GM12878 (cell line): ENCODE data around the gene SLC26A11. TPM values are rescaled to one million over a fixed set of nuclear protein-coding genes. Genes with fewer than 3 reads are reported as not detected.

Experiments used
- ATAC-seq: fragments of 200-7000 bp; cut with Tn5 transposase; 3 replicates; pipeline ENCODE4 v1.9.1; 2020; ENCODE audit warnings: mild to moderate bottlenecking, moderate library complexity
- BruUV-seq: library from RNA; stranded (reverse); fragments of 400-500 nt; replicated peaks from 2 replicates; lab custom pipeline; 2021; lab: Mats Ljungman, UMichigan
- CTCF ChIA-PET: fragments of 300-600 bp; sonication (Branson Sonifier 250); formaldehyde crosslinking; extraction: SDS; loops from one replicate; lab custom pipeline; 2021; ENCODE audit warnings: inconsistent platforms; lab: Yijun Ruan, JAX
- POLR2A ChIA-PET: fragments of 350-600 bp; formaldehyde crosslinking; extraction: SDS; loops from one replicate; lab custom pipeline; 2021; ENCODE audit warnings: inconsistent platforms; lab: Charles Lee
- RAD21 ChIA-PET: fragments of 300-600 bp; sonication (Branson Sonifier 250); formaldehyde crosslinking; loops from one replicate; lab custom pipeline; 2023; ENCODE audit warnings: antibody characterized with exemption; ENCODE audit not compliant: unreplicated experiment; lab: Charles Lee
- SMC1A ChIA-PET: fragments of 300-600 bp; sonication (Branson Sonifier 250); formaldehyde crosslinking; loops from one replicate; lab custom pipeline; 2023; ENCODE audit not compliant: unreplicated experiment, uncharacterized antibody; lab: Charles Lee
- DNase-seq: peaks from one replicate; pipeline ENCODE4 v3.0.0-alpha.2; 2011; ENCODE audit warnings: low read depth, low spot score
- FAIRE-seq: peaks from 3 replicates; lab custom pipeline; 2011; peaks lifted over from hg19 to GRCh38; lab: Jason Lieb, UNC
- H2AFZ ChIP-seq: 2 replicates; pipeline ENCODE4 v1.6.0; 2011; ENCODE audit warnings: low read depth, low read length, control low read depth; ENCODE audit not compliant: control insufficient read depth
- H3K27ac ChIP-seq: 2 replicates; pipeline ENCODE4 v1.5.1; 2011; ENCODE audit warnings: control low read depth; ENCODE audit not compliant: control insufficient read depth, insufficient read depth
- H3K27me3 ChIP-seq, 2 experiments: replicated peaks in 1 of 2; 2 replicates each; pipeline versions ENCODE4 v1.6.0 to v1.6.1; 2011; ENCODE audit warnings: low read length in 1 of 2; ENCODE audit not compliant: control insufficient read depth in 2 of 2, insufficient read depth in 2 of 2
- H3K36me3 ChIP-seq, 2 experiments: 2 replicates each; pipeline ENCODE4 v1.5.1; 2011; ENCODE audit warnings: low read length in 1 of 2; ENCODE audit not compliant: control insufficient read depth in 2 of 2, insufficient read depth in 2 of 2
- H3K4me1 ChIP-seq: 2 replicates; pipeline ENCODE4 v1.6.1; 2011; ENCODE audit warnings: mild to moderate bottlenecking, low read length, moderate library complexity, mixed read lengths; ENCODE audit not compliant: control insufficient read depth, insufficient read depth
- H3K4me2 ChIP-seq: 2 replicates; pipeline ENCODE4 v1.6.0; 2011; ENCODE audit warnings: control low read depth; ENCODE audit not compliant: control insufficient read depth, insufficient read depth
- H3K4me3 ChIP-seq: fragments of 200-600 bp; sonication (generic); 2 replicates; pipeline ENCODE4 v1.5.1; 2016
- H3K79me2 ChIP-seq: 2 replicates; pipeline ENCODE4 v1.6.0; 2011; ENCODE audit warnings: low read length; ENCODE audit not compliant: control insufficient read depth, insufficient read depth
- H3K9ac ChIP-seq: 2 replicates; pipeline ENCODE4 v1.8.0; 2011; ENCODE audit warnings: low read length, control low read depth, mixed read lengths; ENCODE audit not compliant: control insufficient read depth, insufficient read depth
- H3K9me3 ChIP-seq: replicated peaks from 3 replicates; pipeline ENCODE4 v1.5.1; 2011; ENCODE audit warnings: mild to moderate bottlenecking, low read length; ENCODE audit not compliant: control insufficient read depth, insufficient read depth
- H4K20me1 ChIP-seq: 2 replicates; pipeline ENCODE4 v1.6.0; 2011; ENCODE audit not compliant: control insufficient read depth, insufficient read depth
- ASH2L ChIP-seq: fragments of 300-600, 200-600 bp; sonication (generic); IDR thresholded peaks from 2 replicates; pipeline ENCODE4 v1.6.1; 2017; ENCODE audit warnings: low read depth, mild to moderate bottlenecking, borderline replicate concordance
- KAT2A ChIP-seq: conservative IDR thresholded peaks from 2 replicates; pipeline ENCODE4 v1.6.1; 2011; ENCODE audit warnings: low read depth, low read length; ENCODE audit not compliant: control insufficient read depth
- NRF1 ChIP-seq: conservative IDR thresholded peaks from 2 replicates; pipeline ENCODE4 v1.6.1; 2011; ENCODE audit warnings: mild to moderate bottlenecking, low read depth, low read length, improper control_type of control experiment
- STAT3 ChIP-seq: IDR thresholded peaks from 2 replicates; pipeline ENCODE4 v1.6.1; 2011; ENCODE audit warnings: low read depth, low read length, improper control_type of control experiment
- SUZ12 ChIP-seq: fragments of 200-600 bp; sonication (generic); IDR thresholded peaks from one replicate; pipeline ENCODE4 v1.6.1; 2018; ENCODE audit warnings: antibody characterized with exemption, mild to moderate bottlenecking; ENCODE audit not compliant: unreplicated experiment
- WGBS: methylation state at CpG from one replicate; pipeline ENCODE4 v1.1.6; 2016; ENCODE audit warnings: low lambda C conversion rate; ENCODE audit not compliant: insufficient replicate concordance, insufficient coverage; ENCODE audit errors: missing lambda C conversion rate; 5-methylcytosine and 5-hydroxymethylcytosine counted together
- in situ Hi-C: fragments of 300-500 bp; cut with MboI; formaldehyde crosslinking; loops from 9 replicates; pipeline ENCODE4 v1.14.3; 2018; ENCODE audit warnings: mixed read lengths
- intact Hi-C: fragments of 100-400 bp; cut with micrococcal nuclease; formaldehyde crosslinking; loops from one replicate; pipeline ENCODE4 v1.14.2; 2022; ENCODE audit not compliant: unreplicated experiment
- polyA plus RNA-seq, 11 experiments: library from polyadenylated mRNA; depleted of rRNA in 4 of 11; unstranded in 6 of 11; stranded (reverse) in 5 of 11; fragments of >200 nt; fragmentation: Nextera tagmentation in 4 of 11; fragmentation: Illumina TruSeq in 1 of 11; extraction: Ambion mirVana in 4 of 11; extraction: Trizol in 1 of 11; gene quantifications; 1 replicate in 1 of 11; 2 replicates in 10 of 11; pipeline versions ENCODE4 v1.2.1 to v1.2.3, GENCODE V29; 2011 to 2016; ENCODE audit warnings: inconsistent platforms in 2 of 11, missing spikeins in 2 of 11, low read depth in 1 of 11
- total RNA-seq, 4 experiments: library from RNA; depleted of rRNA in 3 of 4; stranded (reverse); fragments of >200 nt in 3 of 4; fragmentation: Illumina TruSeq in 1 of 4; extraction: Trizol in 1 of 4; gene quantifications; 2 replicates each; pipeline versions ENCODE4 v1.2.1 to v1.2.3, GENCODE V29; 2013 to 2021
- TF ChIP-seq, protein P1 (sequence below): fragments of 150-350 bp; IDR thresholded peaks from 2 replicates; pipeline ENCODE4 v1.6.1; 2016; ENCODE audit warnings: low read depth, low read length
- TF ChIP-seq, protein P2 (sequence below): fragments of 450-650 bp; formaldehyde crosslinking; IDR thresholded peaks from 2 replicates; pipeline ENCODE4 v1.4.0; 2022; ENCODE audit warnings: mild to moderate bottlenecking, moderate library complexity
- TF ChIP-seq, protein P3 (sequence below): IDR thresholded peaks from 2 replicates; pipeline ENCODE4 v1.6.1; 2012; ENCODE audit warnings: low read depth, low read length, improper control_type of control experiment
- TF ChIP-seq, protein P4 (sequence below): IDR thresholded peaks from 2 replicates; pipeline ENCODE4 v1.6.1; 2012; ENCODE audit warnings: low read depth, low read length, improper control_type of control experiment
- TF ChIP-seq, protein P5 (sequence below), 3 experiments: IDR thresholded peaks in 2 of 3; conservative IDR thresholded peaks in 1 of 3; 2 replicates each; pipeline ENCODE4 v1.5.1; 2011; ENCODE audit warnings: low read depth in 3 of 3, low read length in 3 of 3, mild to moderate bottlenecking in 3 of 3, control low read depth in 2 of 3, moderate library complexity in 2 of 3, inconsistent platforms in 1 of 3, mixed read lengths in 1 of 3; ENCODE audit not compliant: control insufficient read depth in 2 of 3, insufficient read depth in 1 of 3; ENCODE audit errors: extremely low read depth in 1 of 3
- TF ChIP-seq, protein P6 (sequence below): fragments of 450-650 bp; IDR thresholded peaks from 2 replicates; pipeline ENCODE4 v1.6.1; 2017; ENCODE audit warnings: low read depth, mild to moderate bottlenecking, moderate library complexity

The SLC26A11 gene
- total and polyA plus RNA-seq, 10 of the 15 experiments (the other 5 are each of a cell fraction or from before 2014, with no cell fraction given): 0.05 to 4.1 (median 1.2) TPM; not detected in 1

DNA sequence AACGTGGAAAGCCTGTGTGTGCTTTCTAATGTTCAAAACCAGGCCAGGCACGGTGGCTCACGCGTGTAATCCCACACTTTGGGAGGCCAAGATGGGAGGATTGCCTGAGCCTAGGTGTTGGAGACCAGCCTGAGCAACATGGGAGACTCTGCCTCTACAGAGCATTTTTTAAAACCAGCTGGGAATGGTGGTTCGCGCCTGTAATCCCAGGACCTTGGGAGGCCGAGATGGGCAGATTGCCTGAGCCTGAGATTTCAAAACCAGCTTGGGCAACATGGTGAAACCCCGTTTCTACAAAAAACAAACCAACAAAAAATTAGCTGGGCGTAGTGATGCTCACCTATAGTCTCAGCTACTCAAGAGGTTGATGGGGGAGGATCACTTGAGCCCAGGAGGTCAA is 66.8 kb downstream of the SLC26A11 start:
- ChIA-PET RAD21 (interaction anchor here (0.6 kb wide), 1 partner anchor 22 kb away, joined by 4 read pairs; no protein-coding TSS in a partner anchor), POLR2A (no interaction called here), SMC1A (no interaction called here), CTCF (interaction anchor here (0.5 kb wide), 1 partner anchor 431 kb away, joined by 3 read pairs; no protein-coding TSS in a partner anchor)
- 94% methylated on average over 9 of the region's 9 CpGs for WGBS
- Histone ChIP-seq H2AFZ (no peak overlapping the region), H4K20me1 (0 out of 2 replicates have a peak, but pooled peaks cover 2% of the 10 kb centered on the region), H3K27ac (no peak overlapping the region), H3K79me2 (no peaks in the 10 kb centered on the region; the same call in none of the 2 replicates), H3K4me1 (no peaks in the 10 kb centered on the region), H3K36me3 (peaks cover 9 to 41% of the 10 kb centered on the region in 2 experiments; a peak in 3 of 4 replicates), H3K9ac (no peak overlapping the region), H3K27me3 (no peaks in the 10 kb centered on the region), H3K4me2 (no peak overlapping the region), H3K4me3 (no peak overlapping the region), H3K9me3 (no peaks in the 10 kb centered on the region)
- BruUV-seq: no TSS peak
- FAIRE-seq (no peak), ATAC-seq (no peak), DNase-seq (no peak)
- intact Hi-C loops (no loop called here), in situ Hi-C loops (no loop called here)
- no peak for TF ChIP-seq NRF1
- TF ChIP-seq, protein P1, sequence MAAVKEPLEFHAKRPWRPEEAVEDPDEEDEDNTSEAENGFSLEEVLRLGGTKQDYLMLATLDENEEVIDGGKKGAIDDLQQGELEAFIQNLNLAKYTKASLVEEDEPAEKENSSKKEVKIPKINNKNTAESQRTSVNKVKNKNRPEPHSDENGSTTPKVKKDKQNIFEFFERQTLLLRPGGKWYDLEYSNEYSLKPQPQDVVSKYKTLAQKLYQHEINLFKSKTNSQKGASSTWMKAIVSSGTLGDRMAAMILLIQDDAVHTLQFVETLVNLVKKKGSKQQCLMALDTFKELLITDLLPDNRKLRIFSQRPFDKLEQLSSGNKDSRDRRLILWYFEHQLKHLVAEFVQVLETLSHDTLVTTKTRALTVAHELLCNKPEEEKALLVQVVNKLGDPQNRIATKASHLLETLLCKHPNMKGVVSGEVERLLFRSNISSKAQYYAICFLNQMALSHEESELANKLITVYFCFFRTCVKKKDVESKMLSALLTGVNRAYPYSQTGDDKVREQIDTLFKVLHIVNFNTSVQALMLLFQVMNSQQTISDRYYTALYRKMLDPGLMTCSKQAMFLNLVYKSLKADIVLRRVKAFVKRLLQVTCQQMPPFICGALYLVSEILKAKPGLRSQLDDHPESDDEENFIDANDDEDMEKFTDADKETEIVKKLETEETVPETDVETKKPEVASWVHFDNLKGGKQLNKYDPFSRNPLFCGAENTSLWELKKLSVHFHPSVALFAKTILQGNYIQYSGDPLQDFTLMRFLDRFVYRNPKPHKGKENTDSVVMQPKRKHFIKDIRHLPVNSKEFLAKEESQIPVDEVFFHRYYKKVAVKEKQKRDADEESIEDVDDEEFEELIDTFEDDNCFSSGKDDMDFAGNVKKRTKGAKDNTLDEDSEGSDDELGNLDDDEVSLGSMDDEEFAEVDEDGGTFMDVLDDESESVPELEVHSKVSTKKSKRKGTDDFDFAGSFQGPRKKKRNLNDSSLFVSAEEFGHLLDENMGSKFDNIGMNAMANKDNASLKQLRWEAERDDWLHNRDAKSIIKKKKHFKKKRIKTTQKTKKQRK: no peak
- TF ChIP-seq, protein P2, sequence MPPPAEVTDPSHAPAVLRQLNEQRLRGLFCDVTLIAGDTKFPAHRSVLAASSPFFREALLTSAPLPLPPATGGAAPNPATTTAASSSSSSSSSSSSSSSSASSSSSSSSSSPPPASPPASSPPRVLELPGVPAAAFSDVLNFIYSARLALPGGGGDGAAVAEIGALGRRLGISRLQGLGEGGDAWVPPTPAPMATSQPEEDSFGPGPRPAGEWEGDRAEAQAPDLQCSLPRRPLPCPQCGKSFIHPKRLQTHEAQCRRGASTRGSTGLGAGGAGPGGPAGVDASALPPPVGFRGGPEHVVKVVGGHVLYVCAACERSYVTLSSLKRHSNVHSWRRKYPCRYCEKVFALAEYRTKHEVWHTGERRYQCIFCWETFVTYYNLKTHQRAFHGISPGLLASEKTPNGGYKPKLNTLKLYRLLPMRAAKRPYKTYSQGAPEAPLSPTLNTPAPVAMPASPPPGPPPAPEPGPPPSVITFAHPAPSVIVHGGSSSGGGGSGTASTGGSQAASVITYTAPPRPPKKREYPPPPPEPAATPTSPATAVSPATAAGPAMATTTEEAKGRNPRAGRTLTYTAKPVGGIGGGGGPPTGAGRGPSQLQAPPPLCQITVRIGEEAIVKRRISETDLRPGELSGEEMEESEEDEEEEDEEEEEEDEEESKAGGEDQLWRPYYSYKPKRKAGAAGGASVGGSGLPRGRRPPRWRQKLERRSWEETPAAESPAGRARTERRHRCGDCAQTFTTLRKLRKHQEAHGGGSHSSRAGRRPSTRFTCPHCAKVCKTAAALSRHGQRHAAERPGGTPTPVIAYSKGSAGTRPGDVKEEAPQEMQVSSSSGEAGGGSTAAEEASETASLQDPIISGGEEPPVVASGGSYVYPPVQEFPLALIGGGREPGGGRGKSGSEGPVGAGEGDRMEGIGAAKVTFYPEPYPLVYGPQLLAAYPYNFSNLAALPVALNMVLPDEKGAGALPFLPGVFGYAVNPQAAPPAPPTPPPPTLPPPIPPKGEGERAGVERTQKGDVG (CRISPR knock-in tag): no peak
- TF ChIP-seq, protein P3, sequence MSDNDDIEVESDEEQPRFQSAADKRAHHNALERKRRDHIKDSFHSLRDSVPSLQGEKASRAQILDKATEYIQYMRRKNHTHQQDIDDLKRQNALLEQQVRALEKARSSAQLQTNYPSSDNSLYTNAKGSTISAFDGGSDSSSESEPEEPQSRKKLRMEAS: no peak
- TF ChIP-seq ASH2L: no peak
- TF ChIP-seq, protein P4, sequence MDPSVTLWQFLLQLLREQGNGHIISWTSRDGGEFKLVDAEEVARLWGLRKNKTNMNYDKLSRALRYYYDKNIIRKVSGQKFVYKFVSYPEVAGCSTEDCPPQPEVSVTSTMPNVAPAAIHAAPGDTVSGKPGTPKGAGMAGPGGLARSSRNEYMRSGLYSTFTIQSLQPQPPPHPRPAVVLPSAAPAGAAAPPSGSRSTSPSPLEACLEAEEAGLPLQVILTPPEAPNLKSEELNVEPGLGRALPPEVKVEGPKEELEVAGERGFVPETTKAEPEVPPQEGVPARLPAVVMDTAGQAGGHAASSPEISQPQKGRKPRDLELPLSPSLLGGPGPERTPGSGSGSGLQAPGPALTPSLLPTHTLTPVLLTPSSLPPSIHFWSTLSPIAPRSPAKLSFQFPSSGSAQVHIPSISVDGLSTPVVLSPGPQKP: no peak
- TF ChIP-seq, protein P5, sequence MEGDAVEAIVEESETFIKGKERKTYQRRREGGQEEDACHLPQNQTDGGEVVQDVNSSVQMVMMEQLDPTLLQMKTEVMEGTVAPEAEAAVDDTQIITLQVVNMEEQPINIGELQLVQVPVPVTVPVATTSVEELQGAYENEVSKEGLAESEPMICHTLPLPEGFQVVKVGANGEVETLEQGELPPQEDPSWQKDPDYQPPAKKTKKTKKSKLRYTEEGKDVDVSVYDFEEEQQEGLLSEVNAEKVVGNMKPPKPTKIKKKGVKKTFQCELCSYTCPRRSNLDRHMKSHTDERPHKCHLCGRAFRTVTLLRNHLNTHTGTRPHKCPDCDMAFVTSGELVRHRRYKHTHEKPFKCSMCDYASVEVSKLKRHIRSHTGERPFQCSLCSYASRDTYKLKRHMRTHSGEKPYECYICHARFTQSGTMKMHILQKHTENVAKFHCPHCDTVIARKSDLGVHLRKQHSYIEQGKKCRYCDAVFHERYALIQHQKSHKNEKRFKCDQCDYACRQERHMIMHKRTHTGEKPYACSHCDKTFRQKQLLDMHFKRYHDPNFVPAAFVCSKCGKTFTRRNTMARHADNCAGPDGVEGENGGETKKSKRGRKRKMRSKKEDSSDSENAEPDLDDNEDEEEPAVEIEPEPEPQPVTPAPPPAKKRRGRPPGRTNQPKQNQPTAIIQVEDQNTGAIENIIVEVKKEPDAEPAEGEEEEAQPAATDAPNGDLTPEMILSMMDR (IDR thresholded peaks at IDR 0.05 in 2 of 3, conservative IDR thresholded peaks at IDR 0.05 in 1 of 3; ENCODE audit: control insufficient read depth in 2 of 3, extremely low read depth in 1 of 3, insufficient read depth in 1 of 3, low read depth in 3 of 3, low read length in 3 of 3): no peak
- TF ChIP-seq SUZ12: no peak
- no peak for TF ChIP-seq STAT3
- no peak for TF ChIP-seq KAT2A
- TF ChIP-seq, protein P6, sequence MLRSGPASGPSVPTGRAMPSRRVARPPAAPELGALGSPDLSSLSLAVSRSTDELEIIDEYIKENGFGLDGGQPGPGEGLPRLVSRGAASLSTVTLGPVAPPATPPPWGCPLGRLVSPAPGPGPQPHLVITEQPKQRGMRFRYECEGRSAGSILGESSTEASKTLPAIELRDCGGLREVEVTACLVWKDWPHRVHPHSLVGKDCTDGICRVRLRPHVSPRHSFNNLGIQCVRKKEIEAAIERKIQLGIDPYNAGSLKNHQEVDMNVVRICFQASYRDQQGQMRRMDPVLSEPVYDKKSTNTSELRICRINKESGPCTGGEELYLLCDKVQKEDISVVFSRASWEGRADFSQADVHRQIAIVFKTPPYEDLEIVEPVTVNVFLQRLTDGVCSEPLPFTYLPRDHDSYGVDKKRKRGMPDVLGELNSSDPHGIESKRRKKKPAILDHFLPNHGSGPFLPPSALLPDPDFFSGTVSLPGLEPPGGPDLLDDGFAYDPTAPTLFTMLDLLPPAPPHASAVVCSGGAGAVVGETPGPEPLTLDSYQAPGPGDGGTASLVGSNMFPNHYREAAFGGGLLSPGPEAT: no peak
